Tibial artery (tissue), 4 donors: Measurements from ENCODE around the gene NLGN1.
"Not testable (repeated sequence)": the region's sequence is repeated elsewhere in the genome, so short reads cannot be mapped to it uniquely, and the experiment has no call there.

ENCODE experiments used
- DNase-seq, 2 donors: peaks; one replicate each; pipeline ENCODE4 v3.0.0-alpha.2; 2019
- H3K27ac ChIP-seq, 2 donors: fragments of 200-600 bp; sonication (generic) in 1 of 2; 1 replicate in 1 of 2; 2 replicates in 1 of 2; pipeline ENCODE4 v1.5.1; 2018 to 2019; ENCODE audit warnings: mild to moderate bottlenecking in 1 of 2
- H3K27me3 ChIP-seq, 2 donors: fragments of 200-600 bp; sonication (generic) in 1 of 2; one replicate each; pipeline versions ENCODE4 v1.5.1 to v1.6.0; 2016 to 2019
- H3K36me3 ChIP-seq, 3 donors: fragments of 200-600 bp; sonication (generic) in 2 of 3; one replicate each; pipeline ENCODE4 v1.5.1; 2016 to 2019; ENCODE audit warnings: mild to moderate bottlenecking in 2 of 3
- H3K4me1 ChIP-seq, 4 donors: fragments of 200-600 bp; sonication (generic) in 2 of 4; 1 replicate in 3 of 4; 2 replicates in 1 of 4; pipeline ENCODE4 v1.5.1; 2016 to 2019
- H3K4me3 ChIP-seq, 2 donors: fragments of 200-600 bp; sonication (generic) in 1 of 2; 1 replicate in 1 of 2; 2 replicates in 1 of 2; pipeline ENCODE4 v1.5.1; 2018 to 2019; ENCODE audit warnings: mild to moderate bottlenecking in 2 of 2
- H3K9me3 ChIP-seq, 3 donors: fragments of 200-600 bp; sonication (generic) in 1 of 3; one replicate each; pipeline ENCODE4 v1.5.1; 2016 to 2019
- CTCF ChIP-seq, 2 experiments: fragments of 200-600 bp in 1 of 2; fragments of 450-650 bp in 1 of 2; IDR thresholded peaks; one replicate each; pipeline ENCODE4 v1.5.1; 2017 to 2019; ENCODE audit warnings: antibody characterized with exemption in 2 of 2, mild to moderate bottlenecking in 1 of 2, moderate library complexity in 1 of 2
- intact Hi-C: fragments of 100-400 bp; cut with DNase I; formaldehyde crosslinking; loops from one replicate; pipeline ENCODE4 v1.15.0; 2023; ENCODE audit warnings: low total_unique reads

NLGN1 gene

GRCh38 chr3:173586166-173586565, 188.6 kb downstream of the NLGN1 start:
- intact Hi-C loops: no loop called here
- no peaks in the 10 kb centered on the region for H3K27me3 ChIP-seq
- peaks cover 0 to 8% (median 0%) of the 10 kb centered on the region in 4 donors for H3K4me1 ChIP-seq
- peak overlapping the region; percentile 58 to 60 for H3K4me3 ChIP-seq
- TF ChIP-seq CTCF (IDR thresholded peaks at IDR 0.05): no peak
- no peaks in the 10 kb centered on the region for H3K9me3 ChIP-seq
- peak overlapping the region in 1 of 2 donors; percentile 58 for H3K27ac ChIP-seq
- no peaks in the 10 kb centered on the region for H3K36me3 ChIP-seq
- no peak for DNase-seq

- Histone ChIP-seq H3K4me3 (no peak overlapping the region), H3K4me1 (peaks cover 0 to 8% (median 0%) of the 10 kb centered on the region in 4 donors), H3K36me3 (no peaks in the 10 kb centered on the region), H3K27ac (no peak overlapping the region), H3K9me3 (no peaks in the 10 kb centered on the region), H3K27me3 (no peaks in the 10 kb centered on the region)
- TF ChIP-seq CTCF (IDR thresholded peaks at IDR 0.05): no peak
- no peak for DNase-seq
- intact Hi-C loops: no loop called here
Observed at GRCh38 chr3:173587055-173587454, 189.5 kb downstream of the NLGN1 start.

- DNase-seq: no peak
- intact Hi-C loops: no loop called here
- H3K27ac ChIP-seq: no peak overlapping the region
Observed at GRCh38 chr3:173588556-173588955, 191.0 kb downstream of the NLGN1 start.

GRCh38 chr3:173589116-173589515, 191.6 kb downstream of the NLGN1 start:
- Histone ChIP-seq H3K4me1 (peaks cover 0 to 8% (median 0%) of the 10 kb centered on the region in 4 donors), H3K4me3 (no peak overlapping the region), H3K27me3 (no peaks in the 10 kb centered on the region), H3K36me3 (no peaks in the 10 kb centered on the region), H3K9me3 (no peaks in the 10 kb centered on the region), H3K27ac (no peak overlapping the region)
- intact Hi-C loops: no loop called here
- no peak for TF ChIP-seq CTCF (IDR thresholded peaks at IDR 0.05)
- no peak for DNase-seq

More at GRCh38 chr3:173588556-173588955, 191.0 kb downstream of the NLGN1 start:
- Histone ChIP-seq H3K4me1 (peaks cover 0 to 8% (median 0%) of the 10 kb centered on the region in 4 donors), H3K27me3 (no peaks in the 10 kb centered on the region), H3K4me3 (no peak overlapping the region), H3K9me3 (no peaks in the 10 kb centered on the region), H3K36me3 (no peaks in the 10 kb centered on the region)
- TF ChIP-seq CTCF (IDR thresholded peaks at IDR 0.05): no peak

GRCh38 chr3:173591401-173591800, 193.9 kb downstream of the NLGN1 start:
- H3K27ac ChIP-seq: no peak overlapping the region
- intact Hi-C loops: no loop called here
- no peaks in the 10 kb centered on the region for H3K36me3 ChIP-seq
- DNase-seq: no peak
- H3K9me3 ChIP-seq: no peaks in the 10 kb centered on the region
- no peaks in the 10 kb centered on the region for H3K27me3 ChIP-seq
- H3K4me1 ChIP-seq: no peaks in the 10 kb centered on the region
- no peak overlapping the region for H3K4me3 ChIP-seq
- TF ChIP-seq CTCF (IDR thresholded peaks at IDR 0.05): no peak

- H3K4me3 ChIP-seq, H3K27me3 ChIP-seq, H3K27ac ChIP-seq, H3K9me3 ChIP-seq, intact Hi-C loops, DNase-seq, H3K4me1 ChIP-seq, H3K36me3 ChIP-seq: not testable (repeated sequence)
Observed at GRCh38 chr3:173594881-173595280, 197.3 kb downstream of the NLGN1 start.
